Muscle of arm (tissue), 12 donors: ENCODE results near the gene CNTNAP4. TPM values are rescaled to one million over a fixed set of nuclear protein-coding genes. Genes with fewer than 3 reads are reported as not detected.

Experiments
- DNase-seq: peaks from one replicate; pipeline ENCODE4 v3.0.0-alpha.2; 2013
- polyA plus RNA-seq, 12 donors: library from polyadenylated mRNA; unstranded; fragments of 120-200 nt; gene quantifications; one replicate each; pipeline ENCODE4 v1.2.1, GENCODE V29; 2013; ENCODE audit not compliant: insufficient read length in 12 of 12

CNTNAP4 gene
- polyA plus RNA-seq, 12 donors = 7.6 to 19.4 (median 11.3) TPM; not detected in 1

GRCh38 chr16:76387994-76388393, 110.8 kb downstream of the CNTNAP4 start:
- DNase-seq = no peak

DNA sequence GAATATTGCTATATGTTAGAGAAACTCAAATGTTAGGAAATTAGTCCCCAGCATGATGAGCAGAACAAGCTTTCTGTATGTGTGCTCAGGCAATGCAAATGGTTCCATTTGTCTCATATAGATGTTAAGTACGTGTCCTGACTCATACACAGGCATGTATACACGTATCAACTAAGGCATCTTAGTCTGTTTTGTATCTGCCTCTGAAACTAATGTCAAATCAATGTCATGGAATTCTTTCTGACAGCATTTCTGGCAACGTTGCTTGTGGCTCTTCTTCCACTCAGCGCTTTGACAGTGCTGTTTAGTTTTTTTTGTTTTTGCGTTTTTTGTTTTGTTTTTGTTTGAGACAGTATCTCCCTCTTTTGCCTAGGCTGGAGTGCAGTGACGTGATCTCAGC, 111.9 kb downstream of the CNTNAP4 start:
- no peak for DNase-seq

GRCh38 chr16:76390476-76390875, 113.3 kb downstream of the CNTNAP4 start:
- no peak for DNase-seq

- no peak for DNase-seq
Observed at GRCh38 chr16:76396977-76397376, 119.8 kb downstream of the CNTNAP4 start.

- no peak for DNase-seq
Observed at GRCh38 chr16:76409706-76410105, 132.5 kb downstream of the CNTNAP4 start.

- no peak for DNase-seq
Observed at GRCh38 chr16:76421571-76421970, 144.4 kb downstream of the CNTNAP4 start.

GRCh38 chr16:76428858-76429257, 151.7 kb downstream of the CNTNAP4 start:
- DNase-seq = no peak

DNA sequence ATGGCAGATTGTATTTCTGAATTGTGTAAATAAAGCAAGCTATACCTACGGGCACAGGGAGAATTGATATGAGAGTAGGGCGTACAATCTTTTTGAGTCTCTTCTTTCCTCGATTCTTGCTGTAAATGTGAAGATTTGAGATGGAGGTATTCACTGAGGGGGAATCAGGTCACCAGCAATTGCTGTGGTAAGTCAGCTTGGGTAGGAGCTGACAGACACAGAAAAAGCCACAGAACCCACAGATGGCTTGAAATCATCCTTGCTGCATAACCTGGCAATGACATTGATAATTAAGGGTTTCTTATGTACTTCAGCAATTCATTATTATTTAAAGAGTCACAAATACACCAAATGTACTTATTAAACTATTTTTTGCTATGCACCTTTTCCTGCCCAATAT, 164.2 kb downstream of the CNTNAP4 start:
- no peak for DNase-seq

GRCh38 chr16:76441876-76442275, 164.7 kb downstream of the CNTNAP4 start:
- no peak for DNase-seq

DNA sequence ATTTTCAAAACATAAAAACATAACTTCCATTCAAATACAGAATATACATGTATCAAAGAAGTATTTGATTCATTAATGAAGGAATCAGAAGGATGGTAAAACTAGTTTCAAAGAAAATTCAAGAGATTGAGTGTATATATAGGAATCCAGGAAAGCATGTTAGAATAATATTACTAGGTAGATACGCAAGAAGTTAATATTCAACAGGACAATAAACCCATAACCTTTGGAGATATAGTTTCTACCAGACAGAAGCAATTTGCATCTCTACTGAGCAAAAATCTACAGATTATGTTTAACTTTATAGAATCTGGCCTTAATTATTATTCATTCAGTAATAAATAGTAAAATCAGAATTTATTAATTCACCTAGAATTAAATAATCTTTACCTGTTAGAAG, 166.8 kb downstream of the CNTNAP4 start:
- no peak for DNase-seq

DNA sequence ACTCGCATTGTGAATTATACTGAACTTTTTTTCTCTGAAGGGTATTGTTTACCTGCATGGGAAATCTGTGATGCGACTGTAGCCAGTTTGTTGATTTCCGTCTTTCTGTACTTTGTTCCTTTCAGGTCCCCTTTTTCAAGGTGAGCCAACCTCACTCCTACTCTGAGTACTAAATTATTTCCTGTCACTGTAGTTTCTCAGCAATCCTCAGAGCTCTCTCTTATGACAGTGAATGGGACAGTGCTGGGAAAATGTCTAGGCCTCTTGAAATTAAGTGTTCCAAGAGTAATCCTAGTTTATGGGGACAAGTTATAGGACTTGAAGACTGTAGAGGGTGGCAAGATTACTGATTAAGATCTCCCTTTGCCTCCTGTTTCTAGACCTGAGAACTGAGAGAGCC, 167.6 kb downstream of the CNTNAP4 start:
- DNase-seq = no peak

GRCh38 chr16:76445815-76446214, 168.6 kb downstream of the CNTNAP4 start:
- no peak for DNase-seq

DNA sequence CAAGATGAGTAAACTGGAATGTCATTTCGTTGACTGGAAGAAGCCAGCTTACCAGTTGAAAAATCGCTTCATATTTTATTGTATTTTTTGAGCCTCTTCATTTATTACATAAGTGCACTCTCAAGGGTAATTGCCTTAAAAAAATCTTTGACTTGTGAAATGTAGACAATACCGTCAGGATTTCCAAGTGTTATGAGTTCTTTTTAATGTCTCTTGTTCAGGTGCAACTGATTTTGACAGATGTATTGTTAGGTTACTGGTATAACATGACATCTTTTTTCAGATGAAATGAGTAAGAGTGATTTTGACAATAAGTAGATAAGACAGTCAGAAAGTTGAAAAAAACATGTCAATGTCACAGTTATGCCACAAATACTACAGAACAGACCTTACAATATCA, 169.1 kb downstream of the CNTNAP4 start:
- DNase-seq = no peak

DNA sequence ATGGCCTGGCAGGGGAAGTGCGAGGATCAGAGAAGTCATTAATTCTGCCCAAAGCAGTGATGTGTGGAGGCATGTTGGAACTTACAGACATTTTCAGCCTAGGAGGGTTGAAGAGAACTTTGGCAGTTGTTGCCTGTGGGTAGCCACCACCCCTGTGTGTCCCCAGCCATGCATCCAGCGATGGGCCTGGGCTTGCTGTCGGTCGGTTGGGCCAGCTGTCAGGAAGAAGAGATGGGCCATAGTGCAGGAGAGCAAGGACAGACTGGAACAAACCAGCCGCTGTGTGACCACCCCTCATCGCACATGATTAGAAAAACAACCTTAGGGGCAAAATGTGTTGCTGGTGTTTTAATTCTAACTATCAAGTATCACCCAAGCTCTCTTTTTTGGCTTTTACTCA, 173.7 kb downstream of the CNTNAP4 start:
- DNase-seq = no peak

DNA sequence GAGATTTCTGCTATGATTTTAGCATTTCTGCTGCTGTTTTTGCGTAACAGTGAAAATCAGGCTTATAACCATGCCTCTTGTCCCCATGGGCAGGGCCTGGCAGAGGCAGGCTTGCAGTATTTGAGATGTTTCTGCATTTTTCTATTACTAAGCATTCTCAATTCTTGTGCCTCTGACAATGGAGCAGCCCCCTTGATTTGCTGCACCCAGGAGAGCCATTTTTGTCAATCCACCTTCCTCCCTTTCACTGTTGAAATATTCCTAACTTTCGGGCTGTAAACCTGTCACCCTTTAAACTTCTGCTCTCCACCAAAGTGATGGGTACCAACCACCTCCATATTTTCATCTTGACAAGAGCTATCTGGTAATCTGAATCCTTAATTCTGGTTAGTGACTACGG, 178.1 kb downstream of the CNTNAP4 start:
- no peak for DNase-seq

- no peak for DNase-seq
Observed at GRCh38 chr16:76456016-76456415, 178.8 kb downstream of the CNTNAP4 start.

GRCh38 chr16:76459111-76459510, 181.9 kb downstream of the CNTNAP4 start:
- DNase-seq = no peak

- no peak for DNase-seq
Observed at GRCh38 chr16:76461836-76462235, 184.6 kb downstream of the CNTNAP4 start.

- no peak for DNase-seq
Observed at GRCh38 chr16:76464955-76465620, 187.9 kb downstream of the CNTNAP4 start.

GRCh38 chr16:76466871-76467270, 189.7 kb downstream of the CNTNAP4 start:
- DNase-seq = no peak

GRCh38 chr16:76474048-76474447, 196.8 kb downstream of the CNTNAP4 start:
- DNase-seq = no peak

GRCh38 chr16:76478105-76478504, 200.9 kb downstream of the CNTNAP4 start:
- DNase-seq = no peak

DNA sequence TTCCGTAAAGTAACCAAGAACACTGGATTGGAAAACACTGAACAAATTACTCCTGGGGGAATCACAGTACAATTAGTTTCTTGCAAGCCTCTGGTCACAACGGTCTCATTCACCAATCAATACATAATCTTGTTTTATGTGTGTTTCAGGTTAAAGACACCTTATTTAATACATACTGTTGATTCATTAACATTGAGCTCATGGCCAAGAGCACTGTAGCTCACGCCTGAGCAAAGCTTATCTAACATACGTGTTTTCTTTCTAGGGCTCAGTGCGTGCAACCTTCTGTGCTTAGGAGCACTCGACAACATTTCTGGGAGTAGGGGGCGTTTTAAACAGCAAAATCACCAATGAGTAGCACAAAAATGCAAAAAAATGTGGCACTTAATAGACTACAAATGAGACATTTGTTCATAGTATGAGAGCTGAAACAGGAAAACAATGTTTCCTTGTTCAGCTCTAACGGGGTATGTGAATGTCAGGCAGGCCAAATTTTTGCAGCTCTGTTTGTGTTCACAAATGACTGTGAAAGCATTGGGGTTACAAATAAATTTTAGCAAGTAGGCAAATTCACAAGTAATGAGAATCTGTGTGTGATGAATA, 206.2 kb downstream of the CNTNAP4 start:
- DNase-seq = no peak

- no peak for DNase-seq
Observed at GRCh38 chr16:76484020-76484419, 206.8 kb downstream of the CNTNAP4 start.
